Activated CD4-positive, CD25-positive, alpha-beta regulatory T cell treated with anti-CD3 and anti-CD28 coated beads, Interleukin-2, amount 50 U/mL, for 16 hours (primary cell): ENCODE results near the gene MYO1E.
"Not testable (repeated sequence)": the region's sequence is repeated elsewhere in the genome, so short reads cannot be mapped to it uniquely, and the experiment has no call there.

ENCODE experiments used
- DNase-seq: peaks from one replicate; pipeline ENCODE4 v3.0.0-alpha.2; 2020; ENCODE audit warnings: low read depth, low spot score

MYO1E gene

DNA sequence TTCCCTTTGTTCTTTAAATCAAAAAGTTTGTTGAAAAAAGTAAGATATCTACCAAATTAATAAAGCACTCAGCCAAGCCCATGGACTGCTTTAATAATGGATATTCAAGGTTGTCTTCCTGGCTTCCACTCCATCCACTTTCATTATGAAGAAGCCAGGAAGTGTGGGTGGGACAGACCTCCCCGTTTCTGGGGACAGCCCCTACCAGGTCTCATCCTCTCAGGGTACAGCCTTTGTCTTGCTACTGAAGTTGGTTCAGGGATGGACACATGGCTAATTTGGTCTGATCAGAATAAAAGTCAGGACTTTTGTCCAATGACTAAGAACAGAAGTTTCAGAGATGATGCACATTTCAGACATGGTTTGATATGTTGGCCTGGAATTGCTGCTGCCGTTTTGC lies 235.1 kb downstream of the MYO1E start:
- no peak for DNase-seq

DNA sequence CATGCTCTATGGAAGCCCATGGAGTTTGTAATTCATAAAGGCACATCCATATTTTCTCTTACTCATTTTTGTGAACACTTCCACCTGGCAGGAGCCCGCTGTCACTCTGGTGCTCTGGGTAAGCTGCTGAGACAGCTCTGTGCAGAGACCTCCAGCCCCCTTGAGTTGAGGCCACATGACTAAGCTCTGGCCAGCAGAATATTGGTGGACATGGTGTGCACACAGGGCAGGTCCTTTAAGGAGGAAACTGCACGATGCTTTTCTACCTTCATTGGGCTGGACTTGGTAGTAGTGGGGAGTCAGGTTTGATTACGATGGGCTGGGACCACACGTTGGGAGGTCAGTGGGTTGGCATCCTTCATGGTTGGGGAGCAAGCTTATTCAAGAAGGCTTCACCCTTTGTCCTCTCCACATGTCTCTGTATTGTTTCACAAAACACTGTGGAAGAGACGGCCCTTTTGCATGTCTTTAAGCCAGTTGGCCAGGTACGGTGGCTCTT lies 238.7 kb downstream of the MYO1E start:
- DNase-seq: no peak

DNA sequence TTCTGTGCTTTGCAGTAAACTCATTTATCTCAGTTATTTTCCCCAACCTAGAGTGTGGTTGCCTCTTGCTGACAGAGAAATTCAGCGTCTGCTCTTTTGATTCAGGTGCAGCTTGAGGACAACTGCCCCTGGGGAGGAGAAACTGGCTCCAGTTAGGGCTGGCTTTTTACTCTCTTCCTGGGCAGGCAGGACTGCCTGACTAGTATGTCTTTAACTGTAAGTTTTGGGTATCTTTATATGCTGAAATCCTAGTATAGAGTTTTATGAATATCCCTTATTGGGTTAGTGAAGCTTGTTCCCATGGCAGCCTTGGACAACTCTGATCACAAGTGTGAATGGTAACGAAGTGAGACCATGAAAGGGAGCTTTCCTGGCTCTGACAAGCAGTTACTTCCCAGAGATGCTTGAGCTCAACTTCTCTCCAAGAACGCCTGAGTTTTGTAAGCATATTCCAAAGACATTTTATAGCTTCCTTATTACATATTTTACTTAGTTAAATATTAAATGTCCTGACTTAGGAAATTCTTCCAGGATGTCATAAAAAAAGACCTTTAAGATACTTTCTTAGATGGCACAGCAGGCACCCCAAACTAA lies 240.6 kb downstream of the MYO1E start:
- no peak for DNase-seq

GRCh38 chr15:59131456-59131855 lies 241.2 kb downstream of the MYO1E start:
- no peak for DNase-seq

GRCh38 chr15:59127255-59127654 lies 245.4 kb downstream of the MYO1E start:
- not testable (repeated sequence) for DNase-seq

- DNase-seq: not testable (repeated sequence)
Measured at GRCh38 chr15:59125683-59126082, 247.0 kb downstream of the MYO1E start.

DNA sequence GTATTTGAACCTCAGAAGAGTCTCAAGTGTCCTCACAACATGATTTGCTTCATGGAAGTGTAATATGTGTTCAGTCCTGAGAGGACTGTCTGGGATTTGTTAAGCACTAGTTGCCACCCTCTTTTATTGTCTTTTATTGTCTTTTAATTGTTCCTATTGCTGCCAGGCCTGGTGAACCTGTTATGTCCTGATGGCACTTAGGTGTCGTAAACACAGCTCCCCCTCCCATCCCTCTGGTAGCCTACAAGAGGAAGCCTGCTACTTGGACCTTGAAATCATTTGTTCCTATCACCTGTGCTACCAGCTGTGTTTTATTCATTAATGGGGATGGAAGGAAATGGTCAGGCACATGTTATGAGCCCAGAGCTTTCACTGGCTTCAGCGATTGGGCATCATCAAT lies 248.4 kb downstream of the MYO1E start:
- DNase-seq: no peak

GRCh38 chr15:59120937-59121336 lies 251.7 kb downstream of the MYO1E start:
- DNase-seq: no peak

DNA sequence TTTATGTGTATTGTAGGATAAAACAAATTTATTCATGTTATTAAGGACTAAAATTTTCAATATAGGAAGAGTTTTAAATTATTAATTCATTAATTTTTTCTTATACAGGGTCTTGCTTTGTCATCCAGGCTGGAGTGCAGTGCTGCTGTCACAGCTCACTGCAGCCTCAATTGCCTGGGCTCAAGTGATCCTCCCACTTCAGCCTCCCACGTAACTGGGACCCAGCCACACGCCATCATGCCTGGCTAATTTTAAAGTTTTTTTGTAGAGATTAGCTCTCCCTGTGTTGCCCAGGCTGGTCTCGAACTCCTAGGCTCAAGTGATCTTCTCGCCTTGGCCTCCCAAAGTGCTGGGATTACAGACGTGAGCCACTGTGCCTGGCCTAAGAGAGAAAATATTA lies 253.0 kb downstream of the MYO1E start:
- DNase-seq: no peak

GRCh38 chr15:59116771-59117170 lies 255.9 kb downstream of the MYO1E start:
- no peak for DNase-seq

DNA sequence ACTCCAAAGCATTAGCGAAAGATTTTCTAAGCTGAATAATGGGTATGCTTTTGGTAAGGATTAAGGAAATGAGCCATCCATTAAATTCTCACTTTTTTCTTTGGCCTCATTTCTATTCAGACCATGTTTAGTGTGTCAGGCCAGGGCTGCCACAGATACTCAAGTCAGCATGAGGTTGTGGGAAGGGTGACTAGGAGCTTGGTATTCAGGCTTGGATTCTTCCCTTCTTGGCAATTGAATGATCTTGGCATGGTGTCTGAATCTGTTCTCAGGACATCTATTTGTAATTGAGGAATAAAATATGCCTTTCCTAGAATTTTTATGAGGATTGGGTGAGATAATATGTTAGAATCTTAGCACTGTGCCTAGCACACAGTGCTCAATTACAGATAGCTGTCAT lies 256.5 kb downstream of the MYO1E start:
- no peak for DNase-seq

- no peak for DNase-seq
Measured at GRCh38 chr15:59115047-59115446, 257.6 kb downstream of the MYO1E start.

- no peak for DNase-seq
Measured at GRCh38 chr15:59111251-59111650, 261.4 kb downstream of the MYO1E start.

- DNase-seq: no peak
Measured at GRCh38 chr15:59105854-59106253, 266.8 kb downstream of the MYO1E start.

DNA sequence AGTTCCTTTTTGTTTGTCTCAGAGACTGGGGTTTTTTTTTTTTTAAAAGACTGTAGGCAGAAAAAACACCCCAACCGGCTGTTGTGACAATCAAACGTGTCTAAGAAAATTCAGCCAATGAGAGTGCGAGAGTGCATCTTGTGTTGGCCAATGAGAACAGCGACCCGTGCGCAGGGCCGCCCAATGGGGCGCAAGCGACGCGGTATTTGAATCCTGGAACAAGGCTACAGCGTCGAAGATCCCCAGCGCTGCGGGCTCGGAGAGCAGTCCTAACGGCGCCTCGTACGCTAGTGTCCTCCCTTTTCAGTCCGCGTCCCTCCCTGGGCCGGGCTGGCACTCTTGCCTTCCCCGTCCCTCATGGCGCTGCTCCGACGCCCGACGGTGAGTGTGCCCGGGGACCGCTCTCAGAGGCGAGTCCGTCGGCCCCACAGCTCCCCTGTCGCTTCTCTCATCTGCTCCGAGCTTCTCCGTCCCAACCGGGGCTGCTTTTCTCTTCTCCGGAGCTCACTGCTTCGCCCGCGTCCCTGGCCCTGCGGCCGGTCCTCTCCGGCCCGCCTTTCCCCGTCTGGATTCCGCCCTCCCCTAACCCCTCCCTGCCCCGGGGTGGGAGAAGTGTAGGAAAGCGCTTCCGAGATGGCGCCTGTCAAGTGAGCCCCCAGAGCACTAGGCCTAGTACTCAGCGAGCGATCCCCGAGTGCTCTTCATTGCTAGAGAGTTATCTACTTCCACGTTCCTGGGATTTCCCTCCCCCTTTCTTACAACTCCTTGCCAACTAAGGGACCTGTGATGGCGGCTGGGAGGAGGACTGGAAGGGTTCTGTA lies 267.5 kb downstream of the MYO1E start, which contains the start of gene CCNB2:
Gene CCNB2, plus strand, starts transcription at position 235 of the 821 bp plus-strand sequence. Its CDS starts 123 bp downstream, at position 358.
- DNase-seq: peak; percentile 72

DNA sequence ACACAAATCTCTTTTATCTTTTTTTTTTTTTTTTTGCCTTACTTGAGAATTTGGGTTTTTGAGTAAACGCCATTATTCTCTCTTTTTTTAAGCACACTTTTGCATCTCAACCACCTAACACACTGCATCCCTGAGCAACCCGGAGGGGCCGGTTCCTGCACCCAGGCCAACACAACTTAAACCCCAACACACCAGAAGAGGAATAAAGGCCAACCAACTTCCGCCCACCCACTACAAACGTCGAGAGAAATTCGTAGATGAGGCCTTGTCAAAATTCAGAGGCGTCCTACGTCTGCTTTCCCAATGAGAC lies 268.1 kb downstream of the MYO1E start:
- DNase-seq: no peak

GRCh38 chr15:59099162-59099685 lies 273.4 kb downstream of the MYO1E start:
- no peak for DNase-seq

GRCh38 chr15:59096429-59096828 lies 276.2 kb downstream of the MYO1E start:
- DNase-seq: no peak

- no peak for DNase-seq
Measured at GRCh38 chr15:59094077-59094476, 278.6 kb downstream of the MYO1E start.

DNA sequence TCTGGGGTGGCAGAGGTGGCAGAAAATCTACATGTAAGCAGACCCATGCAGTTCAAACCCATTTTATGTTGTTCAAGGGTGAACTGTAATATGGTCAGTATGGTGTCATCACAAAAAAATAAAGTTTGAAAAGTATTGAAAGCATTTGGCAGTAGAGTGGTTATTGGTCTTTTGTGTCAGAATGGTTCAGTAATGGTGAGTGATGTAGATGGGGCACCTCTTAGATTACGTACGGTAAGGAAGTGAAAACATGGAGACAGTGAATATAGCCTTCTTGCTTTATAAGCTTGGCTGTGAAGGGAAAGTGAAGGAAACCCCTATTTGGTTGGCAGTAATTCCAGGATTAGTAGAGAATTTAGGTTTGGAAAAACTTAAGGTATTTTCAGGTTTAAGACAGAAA lies 284.9 kb downstream of the MYO1E start:
- no peak for DNase-seq
